Right lobe of liver (tissue), 6 donors: ENCODE results near the gene BMP8B. TPM values are rescaled to one million over a fixed set of nuclear protein-coding genes. Genes with fewer than 3 reads are reported as not detected.
"Not testable (repeated sequence)": the region's sequence is repeated elsewhere in the genome, so short reads cannot be mapped to it uniquely, and the experiment has no call there.

Experiments used
- ATAC-seq, 4 donors: fragments of 200-7000 bp; cut with Tn5 transposase; one replicate each; pipeline ENCODE4 v1.9.1; 2020; ENCODE audit warnings: mild to moderate bottlenecking in 4 of 4, moderate library complexity in 4 of 4
- DNase-seq, 3 donors: peaks; one replicate each; pipeline ENCODE4 v3.0.0-alpha.2; 2020
- H3K27ac ChIP-seq, 3 donors: fragments of 200-600 bp; one replicate each; pipeline ENCODE4 v1.8.0; 2022
- H3K27me3 ChIP-seq, 2 donors: fragments of 200-600 bp; one replicate each; pipeline ENCODE4 v1.8.0; 2022
- H3K36me3 ChIP-seq, 4 donors: fragments of 200-600 bp; sonication (generic) in 1 of 4; one replicate each; pipeline versions ENCODE4 v1.5.1 to v1.8.0; 2017 to 2022; ENCODE audit warnings: control low read depth in 1 of 4
- H3K4me1 ChIP-seq, 4 donors: fragments of 200-600 bp; sonication (generic) in 1 of 4; one replicate each; pipeline versions ENCODE4 v1.5.1 to v1.8.0; 2017 to 2022; ENCODE audit warnings: control low read depth in 1 of 4
- H3K4me3 ChIP-seq, 3 donors: fragments of 200-600 bp; one replicate each; pipeline ENCODE4 v1.8.0; 2022
- H3K9me3 ChIP-seq, 4 donors: fragments of 200-600 bp; sonication (generic) in 1 of 4; one replicate each; pipeline versions ENCODE4 v1.5.1 to v1.8.0; 2017 to 2022; ENCODE audit warnings: control low read depth in 1 of 4
- POLR2A ChIP-seq: fragments of 450-650 bp; IDR thresholded peaks from one replicate; pipeline ENCODE4 v1.6.1; 2017; ENCODE audit warnings: antibody characterized with exemption, mild to moderate bottlenecking
- WGBS: methylation state at CpG from one replicate; pipeline ENCODE4 v1.1.6; 2018; ENCODE audit warnings: low coverage, low lambda C conversion rate; ENCODE audit not compliant: insufficient coverage; ENCODE audit errors: missing lambda C conversion rate; 5-methylcytosine and 5-hydroxymethylcytosine counted together
- intact Hi-C, 2 donors: fragments of 100-400 bp; cut with DNase I; formaldehyde crosslinking; loops; one replicate each; pipeline versions ENCODE4 v1.11.2 to v1.14.1; 2022
- total RNA-seq, 6 experiments: library from RNA; depleted of rRNA in 2 of 6; stranded (reverse); fragments of >200 nt in 2 of 6; fragmentation: NEBNext Ultra II Directional in 3 of 6; extraction: Animal tissue kit (Norgen Biotek cat#: 25700) in 3 of 6; gene quantifications; one replicate each; pipeline versions ENCODE4 v1.1.0 to v1.2.4, GENCODE V29; 2016 to 2023
- TF ChIP-seq, protein P1 (sequence below), 4 donors: fragments of 200-600 bp in 3 of 4; fragments of 450-650 bp in 1 of 4; IDR thresholded peaks; one replicate each; pipeline versions ENCODE4 v1.5.1 to v1.8.0; 2016 to 2022; ENCODE audit warnings: antibody characterized with exemption in 4 of 4, mild to moderate bottlenecking in 2 of 4
- donor health status: DM: no; HTN: yes; CAD: no.
- donor health status: DM: no; HTN: no; CAD: no.
- donor health status: DM: no; HTN: no; CAD: no.
- donor health status: DM: no; HTN: yes; CAD: no.
- donor health status: DM: no; HTN: yes; CAD: no.

The BMP8B gene
- total RNA-seq, 6 experiments from 2014 or later: 0.04 to 2.2 (median 0.79) TPM

DNA sequence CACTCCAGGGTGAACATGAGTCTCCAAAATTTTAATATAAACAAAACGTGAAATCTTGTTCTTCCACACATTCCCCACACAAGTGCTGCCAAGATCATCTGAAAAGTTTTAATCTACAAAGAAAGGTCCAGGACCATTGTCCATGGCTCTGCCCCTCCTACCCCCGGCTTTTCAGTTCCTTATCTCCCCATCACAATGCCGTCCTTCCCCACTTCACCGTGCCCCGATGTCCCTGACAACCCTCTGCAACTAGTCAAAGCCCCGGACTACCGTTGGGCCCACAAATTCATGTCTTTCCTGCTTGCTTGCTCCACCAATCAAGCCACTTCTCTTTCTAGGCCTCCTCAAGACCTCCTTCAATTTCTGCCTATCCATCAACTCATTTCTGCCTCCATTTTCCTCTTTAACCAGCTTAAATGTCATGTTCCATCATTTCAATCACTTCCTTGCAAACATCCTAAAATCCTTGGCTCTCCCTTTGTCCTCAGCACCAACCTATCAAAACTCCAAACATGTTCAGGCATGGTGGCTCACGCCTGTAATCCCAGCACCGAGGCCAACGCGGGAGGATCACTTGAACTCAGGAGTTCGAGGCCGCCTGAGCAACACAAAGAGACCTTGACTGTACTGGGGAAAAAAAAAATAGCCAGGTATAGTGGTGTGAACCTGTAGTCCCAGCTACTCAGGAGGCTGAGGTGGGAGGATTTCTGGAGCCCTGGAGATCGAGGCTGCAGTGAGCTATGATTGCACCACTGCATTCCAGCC is 14.0 kb upstream of the BMP8B start:
- TF ChIP-seq POLR2A: no peak
- TF ChIP-seq, protein P1, sequence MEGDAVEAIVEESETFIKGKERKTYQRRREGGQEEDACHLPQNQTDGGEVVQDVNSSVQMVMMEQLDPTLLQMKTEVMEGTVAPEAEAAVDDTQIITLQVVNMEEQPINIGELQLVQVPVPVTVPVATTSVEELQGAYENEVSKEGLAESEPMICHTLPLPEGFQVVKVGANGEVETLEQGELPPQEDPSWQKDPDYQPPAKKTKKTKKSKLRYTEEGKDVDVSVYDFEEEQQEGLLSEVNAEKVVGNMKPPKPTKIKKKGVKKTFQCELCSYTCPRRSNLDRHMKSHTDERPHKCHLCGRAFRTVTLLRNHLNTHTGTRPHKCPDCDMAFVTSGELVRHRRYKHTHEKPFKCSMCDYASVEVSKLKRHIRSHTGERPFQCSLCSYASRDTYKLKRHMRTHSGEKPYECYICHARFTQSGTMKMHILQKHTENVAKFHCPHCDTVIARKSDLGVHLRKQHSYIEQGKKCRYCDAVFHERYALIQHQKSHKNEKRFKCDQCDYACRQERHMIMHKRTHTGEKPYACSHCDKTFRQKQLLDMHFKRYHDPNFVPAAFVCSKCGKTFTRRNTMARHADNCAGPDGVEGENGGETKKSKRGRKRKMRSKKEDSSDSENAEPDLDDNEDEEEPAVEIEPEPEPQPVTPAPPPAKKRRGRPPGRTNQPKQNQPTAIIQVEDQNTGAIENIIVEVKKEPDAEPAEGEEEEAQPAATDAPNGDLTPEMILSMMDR (IDR thresholded peaks at IDR 0.05): no peak
- Histone ChIP-seq H3K27me3 (no peaks in the 10 kb centered on the region), H3K4me3 (no peak overlapping the region), H3K36me3 (no peaks in the 10 kb centered on the region), H3K27ac (no peak overlapping the region), H3K9me3 (no peaks in the 10 kb centered on the region), H3K4me1 (no peaks in the 10 kb centered on the region)
- no peak for ATAC-seq
- WGBS: 79% methylated on average over 11 of the region's 14 CpGs
- DNase-seq: no peak
- intact Hi-C loops: no loop called here

DNA sequence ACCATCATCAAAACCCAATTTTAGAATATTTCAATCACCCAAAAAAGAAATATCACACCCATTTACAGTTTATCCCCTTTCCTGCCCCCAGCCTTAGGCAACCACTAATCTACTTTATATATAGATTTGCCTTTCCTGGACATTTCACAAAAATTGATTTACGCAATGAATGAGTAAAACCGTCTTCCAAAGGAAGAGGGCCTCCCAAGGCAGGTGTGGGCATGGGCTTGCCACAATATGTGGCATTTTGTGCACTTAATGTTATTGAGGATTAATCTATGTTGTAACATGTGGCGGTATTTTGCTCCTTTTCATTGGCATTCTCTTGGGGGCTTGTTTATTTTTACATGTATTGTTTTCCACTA is 11.8 kb upstream of the BMP8B start:
- DNase-seq: no peak
- no peak overlapping the region for H3K27ac ChIP-seq

DNA sequence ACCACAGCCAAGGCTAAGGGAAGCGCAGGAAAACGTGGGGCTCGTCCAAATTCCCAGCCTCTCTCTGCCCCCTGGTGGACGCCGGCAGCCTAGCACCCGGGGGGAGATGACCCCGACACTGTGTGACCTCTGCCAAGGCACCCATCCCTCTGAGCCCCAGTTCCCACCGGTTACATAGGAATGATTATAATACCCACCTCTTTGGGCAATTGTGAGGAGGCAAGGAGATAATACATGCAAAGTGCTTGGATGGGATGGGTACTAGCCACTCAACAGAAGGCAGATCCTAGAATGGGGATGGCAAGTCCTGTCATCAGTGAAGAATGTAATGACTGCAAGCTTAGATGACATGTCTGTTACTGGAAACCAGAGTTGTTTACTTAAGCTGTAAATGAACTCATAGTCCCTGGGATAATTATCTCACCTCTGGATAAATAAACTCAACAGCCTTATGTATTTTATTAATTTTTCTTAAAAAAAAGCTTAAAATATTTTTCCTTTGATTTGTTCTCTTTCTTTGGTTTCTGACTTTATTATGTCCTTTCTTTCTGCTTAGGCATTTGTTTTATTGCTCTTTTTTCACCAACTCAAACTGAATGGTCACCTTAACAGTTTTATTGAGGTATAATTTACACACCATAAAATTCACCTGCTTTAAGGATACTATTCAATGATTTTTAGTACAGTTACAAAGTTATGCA is 11.3 kb upstream of the BMP8B start:
- no peaks in the 10 kb centered on the region for H3K27me3 ChIP-seq
- H3K27ac ChIP-seq: no peak overlapping the region
- ATAC-seq: peak; percentile 92 to 97 (median 95)
- TF ChIP-seq POLR2A: no peak
- TF ChIP-seq, protein P1 (IDR thresholded peaks at IDR 0.05): peak; percentile 75 to 94 (median 82)
- intact Hi-C loops: no loop called here
- no peaks in the 10 kb centered on the region for H3K36me3 ChIP-seq
- no peaks in the 10 kb centered on the region for H3K9me3 ChIP-seq
- no peak overlapping the region for H3K4me3 ChIP-seq
- no peaks in the 10 kb centered on the region for H3K4me1 ChIP-seq
- WGBS: 0% methylated on average over 2 of the region's 8 CpGs
- peak; percentile 72 to 79 (median 78) for DNase-seq

More for the DNA sequence above, 11.8 kb upstream of the BMP8B start:
- H3K36me3 ChIP-seq: no peaks in the 10 kb centered on the region
- no peak overlapping the region for H3K4me3 ChIP-seq
- ATAC-seq: no peak
- no peaks in the 10 kb centered on the region for H3K4me1 ChIP-seq
- no peaks in the 10 kb centered on the region for H3K9me3 ChIP-seq
- intact Hi-C loops: no loop called here
- H3K27me3 ChIP-seq: no peaks in the 10 kb centered on the region
- no peak for TF ChIP-seq POLR2A
- TF ChIP-seq, protein P1 (IDR thresholded peaks at IDR 0.05): no peak
- 66% methylated on average over 3 of the region's 3 CpGs for WGBS

DNA sequence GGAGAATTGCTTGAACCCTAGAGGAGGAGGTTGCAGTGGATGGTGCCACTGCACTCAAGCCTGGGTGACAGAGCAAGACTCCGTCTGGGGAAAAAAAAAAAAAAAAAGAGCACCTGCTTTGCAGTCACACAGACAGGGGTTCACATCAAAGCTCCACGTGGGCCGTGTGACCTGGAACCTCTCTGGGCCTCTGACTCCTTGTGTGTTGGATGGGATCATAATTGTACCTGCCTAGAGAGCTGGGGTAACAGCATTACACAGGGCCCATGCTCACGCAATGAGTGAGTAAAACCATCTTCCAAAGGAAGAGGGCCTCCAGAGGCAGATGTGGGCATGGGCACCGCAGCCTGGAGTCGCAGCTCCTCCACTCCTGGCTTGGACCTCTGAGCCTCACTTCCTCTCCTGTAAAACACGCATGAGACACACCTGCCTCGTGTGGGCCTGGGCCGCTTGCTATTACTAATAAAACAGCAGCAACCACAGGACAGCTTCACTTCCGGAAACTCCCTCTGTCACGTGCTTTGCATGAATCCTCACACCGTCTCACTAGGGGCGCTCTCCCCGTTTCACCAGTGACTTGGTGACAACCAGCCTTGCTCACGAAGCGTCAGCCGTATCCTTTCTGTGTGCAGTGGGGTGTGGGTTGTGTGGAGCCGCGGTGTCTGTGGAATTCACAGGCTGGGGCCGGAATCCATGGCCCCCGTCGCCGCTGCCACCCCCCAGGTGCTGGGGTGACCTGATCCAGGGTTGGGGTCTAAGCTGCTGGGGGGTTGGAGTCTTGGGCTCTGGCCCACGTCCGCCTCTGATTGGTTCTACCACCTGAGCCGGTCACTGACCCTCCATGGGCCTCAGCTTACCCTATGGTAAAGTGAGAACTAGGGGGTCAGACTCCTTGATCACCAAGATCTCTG is 10.4 kb upstream of the BMP8B start:
- H3K27me3 ChIP-seq, H3K27ac ChIP-seq, intact Hi-C loops, H3K9me3 ChIP-seq, H3K4me1 ChIP-seq, H3K36me3 ChIP-seq: not testable (repeated sequence)
- DNase-seq (peak; percentile 69 to 77 (median 70)), ATAC-seq (peak; percentile 76 to 90 (median 86))
- H3K4me3 ChIP-seq: peak overlapping the region in 1 of 3 donors; percentile 9
- WGBS: 41% methylated on average over 10 of the region's 26 CpGs
